GM15510 (cell line): ENCODE measurements around the gene FAM181B.

Experiments used
- POLR2A ChIP-seq: IDR thresholded peaks from 3 replicates; pipeline ENCODE4 v1.6.1; 2011; ENCODE audit warnings: borderline replicate concordance; ENCODE audit not compliant: insufficient read length; ENCODE audit errors: extremely low read depth

The FAM181B gene

GRCh38 chr11:82733444-82734119 lies at the start of gene FAM181B:
Gene FAM181B (minus strand): TSS chr11:82733864. CDS start chr11:82733729, 135 bp downstream.
- no peak for TF ChIP-seq POLR2A

GRCh38 chr11:82782825-82783374 lies 49.2 kb upstream of the FAM181B start:
- TF ChIP-seq POLR2A: no peak

GRCh38 chr11:82778776-82779175 lies 45.1 kb upstream of the FAM181B start:
- no peak for TF ChIP-seq POLR2A

DNA sequence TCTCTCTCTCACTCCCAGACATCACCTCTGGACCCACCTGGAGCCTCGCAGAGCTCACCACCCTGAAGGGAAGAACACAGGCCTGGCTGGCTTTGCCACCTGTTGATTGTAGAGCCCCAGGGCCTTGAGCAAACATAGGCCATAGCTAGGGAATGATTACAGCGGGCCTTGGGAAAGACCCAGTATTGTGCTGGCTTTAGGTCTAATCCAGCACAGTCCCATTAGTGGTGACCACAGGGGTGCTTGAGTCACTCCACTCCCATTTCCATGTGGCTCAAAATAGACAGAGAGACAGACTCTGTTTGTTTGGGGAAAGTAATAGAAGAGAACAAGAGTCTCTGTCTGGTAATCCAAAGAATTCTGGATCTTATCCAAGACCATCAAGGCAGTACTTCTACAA lies 42.7 kb upstream of the FAM181B start:
- no peak for TF ChIP-seq POLR2A

GRCh38 chr11:82775736-82776346 lies 42.2 kb upstream of the FAM181B start:
- TF ChIP-seq POLR2A: no peak

- no peak for TF ChIP-seq POLR2A
These were observed 41.6 kb upstream of the FAM181B start for GRCh38 chr11:82775218-82775617.

DNA sequence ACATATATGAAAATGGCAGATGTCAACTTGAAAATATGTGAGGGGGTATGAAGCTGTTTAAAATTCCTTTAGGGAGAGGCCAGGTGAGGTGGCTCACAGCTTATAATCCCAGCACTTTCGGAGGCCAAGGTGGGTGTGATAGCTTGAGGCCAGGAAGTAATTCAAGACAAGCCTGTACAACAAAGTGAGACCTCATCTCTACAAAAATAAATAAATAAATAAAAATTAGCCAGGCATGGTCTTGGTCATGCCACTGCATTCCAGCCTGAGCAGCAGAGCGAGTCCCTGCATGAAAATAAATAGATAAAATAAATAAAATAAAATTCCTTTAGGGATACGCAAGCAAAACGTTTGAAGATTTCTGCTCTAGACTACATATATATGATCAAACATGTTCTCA lies 38.1 kb upstream of the FAM181B start:
- no peak for TF ChIP-seq POLR2A

- no peak for TF ChIP-seq POLR2A
These were observed 33.5 kb upstream of the FAM181B start for GRCh38 chr11:82767123-82767522.

GRCh38 chr11:82765466-82766034 lies 31.9 kb upstream of the FAM181B start:
- TF ChIP-seq POLR2A: no peak

DNA sequence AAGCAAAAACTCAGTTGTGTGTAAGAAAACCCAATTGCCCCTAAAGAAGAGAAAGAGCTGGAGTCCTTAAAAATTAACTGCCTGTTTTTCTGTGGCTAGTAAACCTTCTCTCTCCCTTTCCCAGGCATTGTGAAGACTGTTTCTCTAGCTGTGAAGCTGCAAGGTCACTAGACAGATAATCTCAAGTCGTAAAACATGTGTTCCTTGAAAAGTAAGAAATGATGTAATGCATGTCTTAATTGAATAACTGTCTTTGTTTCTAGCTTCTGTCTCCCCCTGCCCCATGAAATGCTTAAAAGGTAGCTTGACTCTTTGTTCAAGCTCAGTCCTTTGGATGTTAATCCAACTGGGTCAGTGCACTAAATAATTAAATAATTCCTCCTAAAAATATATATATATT lies 29.5 kb upstream of the FAM181B start:
- no peak for TF ChIP-seq POLR2A

GRCh38 chr11:82759649-82760048 lies 26.0 kb upstream of the FAM181B start:
- no peak for TF ChIP-seq POLR2A

- no peak for TF ChIP-seq POLR2A
These were observed 24.1 kb upstream of the FAM181B start for GRCh38 chr11:82757660-82758357.

DNA sequence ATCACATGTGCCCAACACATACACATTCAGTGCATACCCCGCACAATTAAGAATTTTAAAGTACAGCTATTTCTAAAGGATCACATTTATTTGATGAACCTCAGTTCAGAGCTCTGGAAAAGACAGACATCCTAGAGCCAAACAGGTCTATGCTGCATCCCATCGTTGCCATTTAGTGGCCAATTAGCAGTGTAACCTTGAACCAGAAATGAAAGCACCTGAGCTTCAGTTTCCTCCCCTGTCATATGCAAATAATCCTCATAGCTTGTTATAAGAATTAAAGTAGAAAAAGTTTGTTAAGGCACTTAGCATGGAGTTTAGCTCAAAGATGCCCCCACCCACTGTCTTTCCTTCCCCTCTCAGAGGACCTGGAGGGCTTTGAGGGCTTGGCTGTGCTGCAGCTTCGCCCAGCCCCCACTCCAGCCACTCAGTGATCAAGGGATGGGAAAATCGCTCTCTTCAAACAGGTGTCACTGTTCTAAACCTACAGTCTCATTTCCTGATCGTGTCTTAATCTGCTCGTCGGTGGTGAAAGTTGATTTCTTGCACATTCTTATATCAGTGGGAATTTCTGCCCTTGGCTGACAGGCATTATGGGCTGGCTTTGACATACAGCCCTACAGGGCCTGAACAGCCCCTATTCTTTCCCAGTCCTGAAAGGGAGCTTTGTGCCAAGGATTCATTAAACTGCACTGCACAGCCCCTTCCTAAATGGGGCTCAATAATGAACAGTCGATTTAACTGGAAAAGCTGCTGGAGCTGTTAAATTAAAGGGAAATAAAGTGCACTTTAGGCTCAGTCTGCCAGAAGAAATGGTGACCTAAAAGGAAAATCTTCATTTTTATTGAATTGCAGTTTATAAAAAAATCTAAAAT lies 23.3 kb upstream of the FAM181B start:
- no peak for TF ChIP-seq POLR2A

DNA sequence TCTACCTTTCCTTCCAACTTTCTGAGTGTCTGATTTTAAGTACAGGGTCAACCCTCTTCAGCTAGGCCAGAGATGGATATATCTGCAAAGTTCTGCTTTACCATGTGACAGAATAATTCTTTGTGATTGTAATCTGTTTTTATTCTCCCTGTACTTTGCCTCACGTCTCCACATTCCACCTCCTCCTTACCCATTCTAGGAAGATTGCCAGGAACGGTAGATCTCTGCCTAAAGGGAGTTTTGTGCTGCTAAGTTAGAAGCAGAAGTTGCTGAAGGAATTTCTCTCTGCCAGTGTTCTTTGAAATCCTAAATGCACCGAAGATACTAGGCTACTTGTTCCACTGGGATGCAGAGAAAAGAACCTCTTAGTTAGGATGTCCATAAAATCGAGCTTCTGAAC lies 20.7 kb upstream of the FAM181B start:
- TF ChIP-seq POLR2A: no peak
